Measurements from ENCODE around the gene TRIM74.
A peak's percentile ranks its signal among the peaks of the same experiment; 100 is the strongest.
"Not testable (repeated sequence)": the region's sequence is repeated elsewhere in the genome, so short reads cannot be mapped to it uniquely, and the experiment has no call there.

Gene TRIM74

DNA sequence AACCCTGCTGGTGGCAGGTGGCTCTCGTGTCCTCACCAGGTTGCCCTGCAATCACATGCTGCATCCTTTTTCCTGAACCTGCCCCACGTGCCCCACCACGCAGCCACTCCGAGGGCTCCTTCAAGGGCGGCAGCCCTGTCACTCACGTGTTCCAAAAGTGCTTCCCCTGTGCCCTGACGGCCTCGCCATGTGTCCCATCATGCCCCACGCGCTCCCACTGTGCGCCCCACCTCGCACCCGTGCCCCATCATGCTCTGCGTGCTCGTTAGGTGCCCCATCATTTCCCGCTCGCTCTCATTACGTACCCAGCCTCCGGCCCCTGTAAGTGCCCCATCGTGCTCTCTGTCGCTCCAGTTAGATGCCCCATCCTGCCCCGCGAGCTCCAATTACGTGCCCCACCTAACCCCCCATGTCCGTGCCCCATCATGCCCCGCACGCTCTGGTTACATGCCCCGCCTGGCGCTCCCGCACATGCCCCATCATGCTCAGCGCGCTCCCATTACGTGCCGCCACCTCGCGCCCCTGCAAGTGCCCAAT, at the start of gene TRIM74:
Gene TRIM74 (minus strand): TSS at position 487 of the 537 bp plus-strand sequence. CDS start 3,309 bp downstream, outside the sequence.
- H3K27ac ChIP-seq = not testable (repeated sequence)

GRCh38 chr7:73006491-73006890, 37.2 kb upstream of the TRIM74 start:
- peak overlapping the region; percentile 95 for H3K27ac ChIP-seq

DNA sequence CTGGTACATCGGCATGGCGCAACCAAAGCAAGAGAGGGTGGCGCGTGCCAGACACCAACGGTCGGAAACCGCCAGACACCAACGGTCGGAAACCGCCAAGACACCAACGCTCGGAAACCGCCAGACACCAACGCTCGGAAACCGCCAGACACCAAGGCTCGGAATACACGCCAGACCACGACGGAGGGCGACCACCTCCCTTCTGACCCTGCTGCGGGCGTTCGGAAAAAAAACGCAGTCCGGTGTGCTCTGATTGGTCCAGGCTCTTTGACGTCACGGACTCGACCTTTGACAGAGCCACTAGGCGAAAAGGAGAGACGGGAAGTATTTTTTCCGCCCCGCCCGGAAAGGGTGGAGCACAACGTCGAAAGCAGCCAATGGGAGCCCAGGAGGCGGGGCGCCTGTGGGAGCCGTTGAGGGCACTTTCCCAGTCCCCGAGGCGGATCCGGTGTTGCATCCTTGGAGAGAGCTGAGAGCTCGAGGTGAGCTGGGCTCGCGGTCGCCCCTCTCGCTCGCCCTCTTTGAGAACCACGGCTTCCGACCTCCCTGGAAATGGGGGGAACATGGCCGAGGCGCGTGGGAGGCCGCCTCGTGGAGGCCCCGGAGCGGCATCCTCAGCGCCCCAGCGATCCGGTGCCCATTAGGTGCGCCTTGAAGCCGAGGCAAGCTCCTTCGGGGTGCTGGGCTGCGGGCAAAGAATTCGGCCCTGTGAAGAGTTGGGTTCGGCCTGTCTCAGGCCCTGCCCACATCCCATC, 36.6 kb upstream of the TRIM74 start:
- peak overlapping the region; percentile 95 for H3K27ac ChIP-seq

- H3K27ac ChIP-seq = peak overlapping the region; percentile 95
Observed at GRCh38 chr7:73005356-73005692, 36.1 kb upstream of the TRIM74 start.

DNA sequence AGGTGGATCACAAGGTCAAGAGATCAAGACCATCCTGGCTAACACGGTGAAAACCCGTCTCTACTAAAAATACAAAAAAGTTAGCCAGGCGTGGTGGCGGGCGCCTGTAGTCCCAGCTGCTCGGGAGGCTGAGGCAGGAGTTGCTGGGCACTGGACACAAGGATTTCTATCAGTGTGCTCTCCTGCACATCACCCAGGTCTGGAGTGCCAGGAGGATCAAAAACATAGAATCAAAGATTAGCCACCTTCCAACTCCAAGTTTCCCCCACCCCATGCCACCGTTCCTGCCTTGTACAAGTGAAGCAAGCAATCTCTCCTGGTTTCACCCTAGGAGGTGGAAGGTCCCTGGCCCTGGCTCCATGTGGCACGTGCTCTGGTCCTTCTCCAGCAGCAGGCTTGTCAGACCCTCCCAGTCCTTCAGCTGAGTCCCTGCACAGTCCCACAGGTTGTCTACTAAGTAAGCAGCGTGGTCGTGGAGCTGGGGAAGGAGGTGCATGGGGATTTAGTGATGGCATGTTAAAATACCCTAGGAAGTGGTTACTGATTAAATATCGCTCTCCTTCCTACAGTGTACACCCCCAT, 28.7 kb upstream of the TRIM74 start:
- not testable (repeated sequence) for H3K27ac ChIP-seq

DNA sequence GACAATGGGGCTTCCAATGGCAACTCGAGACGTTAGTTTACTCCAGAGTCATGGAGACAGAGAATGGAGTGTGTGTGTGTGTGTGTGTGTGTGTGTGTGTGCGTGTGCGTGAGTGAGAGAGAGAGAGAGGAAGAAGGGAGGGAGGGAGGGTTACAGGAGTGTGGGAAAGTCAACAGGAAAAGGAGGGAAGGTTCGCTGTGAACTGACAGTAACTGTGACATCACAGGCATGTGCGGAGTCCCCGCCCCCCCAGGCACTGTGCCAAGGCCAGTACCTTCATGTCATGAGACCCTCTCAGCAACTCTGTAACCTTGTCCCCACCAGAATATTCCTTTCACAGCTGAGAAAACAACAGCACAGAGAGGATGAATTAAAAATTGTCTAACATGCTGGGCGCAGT, 28.2 kb upstream of the TRIM74 start:
- H3K27ac ChIP-seq = not testable (repeated sequence)

DNA sequence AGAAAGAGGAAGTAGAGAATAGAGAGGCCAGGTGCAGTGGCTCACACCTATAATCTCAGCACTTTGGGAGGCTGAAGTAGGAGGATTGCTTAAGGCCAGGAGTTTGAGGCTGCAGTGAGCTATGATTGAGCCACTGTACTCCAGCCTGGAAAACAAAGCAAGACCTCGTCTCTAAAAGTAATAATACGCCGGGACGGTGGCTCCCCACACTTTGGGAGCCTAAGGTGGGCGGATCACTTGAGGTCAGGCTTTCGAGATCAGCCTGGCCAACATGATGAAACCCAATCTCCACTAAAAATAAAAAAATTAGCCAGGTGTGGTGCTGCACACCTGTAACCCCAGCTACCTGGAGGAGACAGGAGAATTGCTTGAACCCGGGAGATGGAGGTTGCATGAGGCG, 26.2 kb upstream of the TRIM74 start:
- H3K27ac ChIP-seq = not testable (repeated sequence)

DNA sequence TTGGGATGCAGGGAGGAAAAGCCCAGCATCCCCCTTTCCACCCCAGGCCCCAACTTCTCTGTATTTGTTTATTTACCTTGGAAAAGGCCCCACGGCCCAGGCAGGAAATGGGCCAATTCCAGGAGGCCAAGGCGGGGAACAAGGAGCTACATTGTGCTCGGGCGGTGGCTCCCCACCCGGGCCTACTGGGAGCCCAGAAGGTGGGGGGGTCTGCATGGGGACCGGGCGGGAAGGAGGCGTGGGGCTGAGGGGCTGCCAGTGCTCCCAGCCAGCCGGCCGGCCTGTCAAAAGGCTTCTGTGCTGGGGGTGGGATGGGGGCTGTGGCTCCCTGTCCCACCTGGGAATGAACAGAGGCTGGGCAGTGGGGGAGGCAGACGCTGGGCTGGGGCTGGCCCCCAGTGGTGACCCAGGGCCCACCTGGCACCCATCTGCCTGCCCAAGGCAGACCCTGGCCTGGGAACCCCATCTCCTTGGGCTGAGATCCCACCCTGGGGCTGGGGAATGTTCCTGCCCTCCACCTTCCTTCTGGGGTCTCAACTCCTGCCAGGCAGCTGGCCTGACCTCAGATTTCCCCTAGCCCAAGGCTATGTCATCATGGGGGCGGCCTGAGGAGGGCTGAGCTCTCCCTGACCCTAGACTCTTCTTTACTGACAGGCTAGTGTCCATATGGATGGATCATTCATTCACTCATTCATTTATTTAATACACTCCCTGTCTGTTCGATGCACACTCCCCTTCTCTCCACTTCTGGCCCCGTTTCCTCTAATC, 21.1 kb upstream of the TRIM74 start:
- H3K27ac ChIP-seq = not testable (repeated sequence)

- H3K27ac ChIP-seq = not testable (repeated sequence)
Observed at GRCh38 chr7:72982084-72982483, 12.8 kb upstream of the TRIM74 start.

DNA sequence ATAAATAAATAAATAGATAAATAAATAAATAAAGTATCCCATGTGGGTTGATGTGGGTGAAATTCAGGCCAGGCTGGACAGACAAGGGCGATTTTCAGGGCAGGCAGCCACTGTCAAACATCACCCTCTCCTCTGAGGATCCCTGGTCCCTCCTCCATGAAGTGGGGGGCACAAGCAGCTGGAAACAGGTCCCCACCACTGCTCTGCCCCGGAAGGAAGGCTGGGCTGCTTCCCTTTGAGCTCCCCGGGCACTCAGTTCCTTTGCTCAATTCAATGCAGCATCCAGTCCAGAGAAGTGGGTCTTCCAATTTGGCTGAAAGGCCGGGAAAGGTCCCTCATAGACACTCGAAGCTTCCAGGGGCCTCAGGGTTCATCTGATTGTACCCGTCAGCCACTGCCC, 11.1 kb upstream of the TRIM74 start:
- H3K27ac ChIP-seq = not testable (repeated sequence)

DNA sequence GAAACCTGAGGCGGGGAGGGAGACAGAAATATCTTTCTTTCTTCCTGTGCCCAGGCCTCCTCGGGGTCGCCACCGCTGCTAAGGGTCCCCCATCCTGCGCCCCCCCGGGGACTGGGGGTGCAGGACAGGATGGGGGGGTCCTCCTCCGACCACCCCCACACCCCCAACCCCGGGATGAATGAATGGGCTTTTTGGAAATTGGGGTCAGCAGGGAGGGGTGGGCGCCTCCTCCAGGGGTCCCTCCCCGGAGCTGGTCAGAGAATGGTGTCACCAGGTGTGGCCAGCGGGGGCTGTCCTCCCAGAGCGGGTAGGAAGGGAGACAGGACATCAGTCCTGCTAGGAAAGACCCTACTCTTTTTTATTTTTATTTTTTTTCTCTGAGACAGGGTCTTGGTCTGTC, 7.2 kb upstream of the TRIM74 start:
- H3K27ac ChIP-seq = not testable (repeated sequence)

- H3K27ac ChIP-seq = not testable (repeated sequence)
Observed at GRCh38 chr7:72975656-72976286, 6.5 kb upstream of the TRIM74 start.

- not testable (repeated sequence) for H3K27ac ChIP-seq
Observed at GRCh38 chr7:72974781-72975180, 5.5 kb upstream of the TRIM74 start.

GRCh38 chr7:72971505-72971904, 2.2 kb upstream of the TRIM74 start:
- H3K27ac ChIP-seq = not testable (repeated sequence)

- H3K27ac ChIP-seq = not testable (repeated sequence)
Observed at GRCh38 chr7:72969688-72970087, 422 bp upstream of the TRIM74 start.

GRCh38 chr7:72966892-72967291, 2.4 kb downstream of the TRIM74 start:
- not testable (repeated sequence) for H3K27ac ChIP-seq

- not testable (repeated sequence) for H3K27ac ChIP-seq
Observed at GRCh38 chr7:72965186-72965975, 3.9 kb downstream of the TRIM74 start.

- not testable (repeated sequence) for H3K27ac ChIP-seq
Observed at GRCh38 chr7:72963056-72963455, 6.2 kb downstream of the TRIM74 start.

DNA sequence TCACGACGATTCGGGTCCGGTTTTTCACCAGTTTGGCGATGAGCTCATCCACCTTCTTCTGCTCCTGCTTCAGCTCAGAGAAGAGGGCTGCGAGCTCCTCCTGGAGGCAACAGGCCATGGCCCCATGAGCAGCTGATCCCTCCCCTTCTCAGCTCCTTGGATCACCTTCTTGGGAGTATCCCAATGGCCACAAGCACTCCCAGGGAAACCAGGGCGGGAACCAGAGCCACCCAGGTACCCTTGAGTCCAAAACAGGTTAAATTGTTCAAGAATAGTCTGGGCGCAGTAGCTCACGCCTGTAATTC, 8.0 kb downstream of the TRIM74 start:
- not testable (repeated sequence) for H3K27ac ChIP-seq

GRCh38 chr7:72960626-72961345, 8.5 kb downstream of the TRIM74 start:
- H3K27ac ChIP-seq = not testable (repeated sequence)

- H3K27ac ChIP-seq = not testable (repeated sequence)
Observed at GRCh38 chr7:72960029-72960428, 9.2 kb downstream of the TRIM74 start.

Data from C4-2B (cell line).